IPS-NIHi11 (cell line): Measurements from ENCODE around the gene COL9A2.

Source experiments
- DNase-seq: peaks from one replicate; pipeline ENCODE4 v3.0.0; 2012; ENCODE audit warnings: mixed read lengths, low spot score

Gene COL9A2

DNA sequence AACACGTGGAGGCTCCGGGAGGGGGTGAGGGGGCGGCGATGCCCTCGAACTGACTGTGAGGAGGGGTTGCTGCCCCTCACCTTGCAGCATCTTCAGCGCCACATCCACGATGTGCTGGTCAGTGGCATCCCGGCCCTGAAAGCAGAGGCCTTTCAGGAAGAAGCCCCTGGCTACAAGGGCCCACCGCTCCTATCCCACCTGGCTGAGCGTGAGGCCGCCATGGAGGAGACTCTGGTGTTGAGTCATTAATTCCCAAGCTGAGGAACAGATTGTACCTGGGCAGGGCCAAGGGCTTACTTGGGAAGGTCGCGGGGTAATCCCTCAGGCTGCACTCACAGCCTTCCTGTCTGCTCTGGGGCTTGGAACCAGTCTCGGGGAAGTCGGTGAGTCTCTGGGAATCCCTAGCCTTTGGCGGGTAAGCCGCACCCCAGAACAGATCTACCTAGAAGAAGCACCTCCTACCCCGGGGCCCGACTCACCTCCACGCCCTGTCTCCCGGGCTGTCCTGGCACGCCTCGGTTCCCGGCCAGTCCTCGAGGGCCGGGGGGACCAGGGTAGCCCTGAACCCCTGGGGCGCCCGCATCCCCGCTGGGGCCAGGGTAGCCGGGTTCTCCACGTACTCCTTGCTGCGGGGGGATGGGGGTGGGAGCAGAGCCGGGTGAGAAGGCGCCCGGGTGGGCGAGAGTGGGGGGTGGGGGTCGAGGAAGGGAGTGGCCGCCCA lies 13.9 kb downstream of the COL9A2 start:
- no peak for DNase-seq

DNA sequence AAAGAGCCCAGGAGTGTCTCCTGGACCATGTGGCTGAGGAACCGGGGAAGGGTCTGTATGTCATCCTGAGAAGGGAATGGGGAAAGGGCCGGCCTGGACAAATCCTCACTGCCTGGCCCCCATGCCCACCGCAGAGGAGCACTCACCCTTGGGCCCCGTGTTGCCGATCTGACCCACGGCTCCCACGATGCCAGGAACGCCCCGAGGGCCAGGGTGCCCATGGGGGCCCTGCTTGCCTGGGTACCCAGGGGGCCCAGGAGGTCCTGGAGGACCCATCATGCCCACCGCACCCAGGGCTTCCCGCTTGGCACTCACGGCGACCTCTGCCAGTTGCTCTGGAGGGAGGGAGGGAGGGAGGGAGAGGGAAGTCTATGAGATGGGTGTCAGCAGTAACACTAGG lies 14.6 kb downstream of the COL9A2 start:
- DNase-seq = no peak

DNA sequence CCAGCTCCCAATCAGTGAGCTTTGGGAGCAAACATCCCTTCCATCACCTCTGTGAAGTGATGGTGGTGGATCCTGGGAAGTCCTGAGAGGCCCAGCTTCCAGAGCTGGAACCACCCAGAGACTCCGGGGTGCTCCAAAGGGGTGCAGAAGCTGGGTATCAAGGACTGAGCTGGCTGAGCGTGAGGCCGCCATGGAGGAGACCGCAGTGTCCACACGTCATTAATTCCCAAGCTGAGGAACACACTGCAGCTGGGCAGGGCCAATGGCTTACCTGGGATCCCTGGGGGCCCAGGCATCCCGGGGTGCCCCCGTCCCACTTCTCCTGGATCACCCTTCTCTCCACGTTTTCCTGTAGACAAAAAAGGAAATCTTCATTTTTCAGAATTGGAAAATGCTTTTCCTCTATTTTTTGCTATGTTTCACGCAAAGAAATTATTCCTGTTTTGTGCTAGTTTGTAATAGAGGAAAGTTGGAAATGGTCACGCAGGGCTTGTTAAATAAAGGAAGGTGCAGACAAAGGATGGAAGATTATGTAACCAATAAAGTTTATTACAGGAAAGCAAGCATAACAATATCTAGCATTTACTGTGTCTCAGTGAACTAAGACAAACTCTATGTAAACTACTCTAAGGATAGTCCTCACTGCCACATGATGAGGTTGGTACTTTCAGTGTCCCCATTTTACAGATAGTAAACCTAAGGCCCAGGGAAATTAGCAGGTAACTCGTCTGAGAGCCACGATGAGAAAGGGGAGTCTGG lies 15.4 kb downstream of the COL9A2 start:
- no peak for DNase-seq

DNA sequence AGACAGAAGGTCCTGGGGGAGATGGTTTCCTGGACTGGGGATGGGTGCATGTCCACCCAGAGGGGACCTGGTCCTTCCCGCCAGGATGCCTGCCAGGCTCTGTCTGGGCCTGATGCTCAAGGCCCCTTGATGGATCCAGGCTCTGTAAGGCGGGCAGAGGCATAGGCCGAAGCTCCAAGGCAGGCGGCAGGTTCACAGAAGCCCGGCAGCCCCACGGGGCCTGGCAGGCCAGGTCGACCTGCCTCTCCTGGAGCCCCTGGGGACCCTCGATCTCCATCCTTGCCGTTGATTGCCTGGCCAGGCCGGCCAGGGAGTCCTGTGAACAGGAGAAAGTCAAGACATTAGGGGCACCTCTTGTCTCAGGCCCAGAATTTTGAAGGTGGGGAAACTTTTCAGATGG lies 16.0 kb downstream of the COL9A2 start:
- DNase-seq = no peak

DNA sequence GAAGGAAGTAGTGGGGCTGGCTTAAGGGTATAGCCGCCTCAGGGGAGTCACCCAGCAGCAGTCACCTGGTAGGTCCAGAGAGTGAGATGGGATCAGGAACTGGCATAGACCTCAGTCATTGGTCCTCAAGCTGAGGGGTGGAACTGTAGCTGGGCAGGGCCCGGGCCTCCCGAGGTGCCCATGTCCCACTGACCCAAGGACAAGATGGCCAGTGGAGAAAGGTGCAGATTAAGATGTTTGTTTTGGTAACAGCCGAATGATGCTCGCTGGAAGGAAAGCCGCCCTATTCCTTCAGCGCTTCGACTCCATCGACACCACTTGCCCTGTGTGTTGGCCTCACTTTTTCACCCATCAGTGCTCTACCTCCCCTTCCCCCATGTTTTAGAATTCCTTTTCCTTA lies 16.4 kb downstream of the COL9A2 start:
- no peak for DNase-seq

DNA sequence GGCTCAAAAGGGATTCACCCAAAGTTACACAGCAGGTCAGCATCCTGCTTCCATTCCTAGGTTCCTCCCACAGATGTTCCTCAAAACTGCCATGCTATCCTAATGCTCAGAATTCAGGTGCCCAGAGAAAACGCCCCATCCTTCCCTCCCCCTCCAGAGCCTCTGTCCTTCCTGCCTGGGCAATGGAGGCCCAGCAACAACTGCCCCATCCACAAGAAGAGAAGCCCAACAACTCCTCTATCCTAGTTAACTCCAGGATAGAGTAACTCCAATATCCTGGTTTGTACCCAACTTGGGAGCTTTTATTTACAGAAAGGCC lies 16.9 kb downstream of the COL9A2 start:
- no peak for DNase-seq

DNA sequence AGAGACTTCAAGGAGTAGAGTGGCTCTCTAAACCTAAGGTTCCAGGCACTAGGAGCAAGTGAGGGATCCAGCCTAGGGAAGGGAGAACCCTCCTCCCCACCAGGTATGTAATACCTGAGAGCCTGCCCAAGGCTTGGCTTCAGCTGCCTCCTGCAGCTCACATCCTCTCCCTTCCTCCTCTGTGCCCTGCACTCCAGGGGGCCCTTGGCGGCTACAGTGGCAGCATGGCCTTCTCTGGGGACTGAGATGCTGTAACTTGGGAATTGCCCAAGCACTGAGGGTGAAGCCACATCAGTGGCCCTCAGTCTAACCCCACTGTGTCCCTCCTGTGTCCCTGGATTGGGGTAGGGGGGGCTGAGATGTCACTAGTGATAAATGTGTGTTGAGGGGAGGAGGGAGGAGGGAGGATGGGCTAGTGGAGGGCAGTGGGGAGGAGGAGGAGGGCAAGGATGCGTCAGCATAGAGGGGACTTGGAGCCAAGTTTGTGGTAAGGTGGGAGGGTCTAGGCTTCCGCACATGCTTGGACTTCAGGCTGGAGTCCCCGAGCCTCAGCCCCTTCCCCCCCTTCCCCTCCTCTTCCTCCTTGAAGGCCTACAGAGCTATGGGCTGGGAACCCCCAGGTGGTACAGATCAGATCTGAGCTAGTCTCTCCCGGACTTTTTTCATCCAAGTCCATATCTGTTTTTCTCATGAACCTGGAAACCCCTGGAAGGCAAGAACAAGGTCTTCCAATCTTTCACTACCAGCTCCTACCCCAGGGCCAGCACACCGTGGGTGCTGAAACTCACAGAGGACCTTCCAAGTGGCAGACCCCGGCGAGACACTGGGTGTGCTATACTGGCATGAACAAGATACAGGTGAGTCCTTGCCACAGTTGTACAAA lies 17.5 kb downstream of the COL9A2 start:
- no peak for DNase-seq

DNA sequence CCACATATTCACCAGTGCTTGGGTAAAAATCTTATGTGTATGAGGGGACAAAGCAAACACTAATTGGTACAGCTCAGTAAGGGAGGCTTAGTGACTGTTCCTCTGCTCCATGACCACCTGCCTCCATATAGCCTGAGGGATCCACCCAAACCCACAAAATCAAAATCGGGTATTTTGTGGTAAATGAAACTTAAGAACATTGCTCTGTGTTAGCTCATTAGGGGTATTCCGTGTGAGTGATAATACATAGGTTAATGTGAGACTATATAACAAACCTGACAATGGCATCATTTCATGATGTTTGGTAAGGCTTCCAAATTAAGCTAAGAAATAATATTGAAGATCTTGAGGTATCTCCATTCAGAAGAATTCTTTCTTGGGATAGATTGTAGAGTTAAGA lies 25.8 kb downstream of the COL9A2 start:
- no peak for DNase-seq

DNA sequence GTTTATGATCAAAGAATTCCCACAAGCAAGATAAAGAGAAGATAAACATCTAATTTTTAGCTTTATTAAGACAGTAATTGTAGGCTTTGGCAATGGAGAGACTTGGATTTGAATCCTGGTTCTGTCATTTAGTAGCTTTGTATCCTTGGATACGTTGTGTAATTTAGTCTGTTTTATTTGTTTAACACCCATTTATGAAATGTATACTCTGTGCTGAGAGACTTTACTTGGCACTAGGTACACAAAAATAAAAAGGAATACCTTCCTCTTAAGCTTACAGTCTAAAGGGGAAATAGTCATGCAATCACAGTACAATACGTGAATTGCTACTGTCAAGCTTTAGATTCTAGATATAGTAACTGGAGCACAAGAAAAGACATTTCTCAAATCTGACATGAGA lies 35.2 kb downstream of the COL9A2 start:
- DNase-seq = no peak

DNA sequence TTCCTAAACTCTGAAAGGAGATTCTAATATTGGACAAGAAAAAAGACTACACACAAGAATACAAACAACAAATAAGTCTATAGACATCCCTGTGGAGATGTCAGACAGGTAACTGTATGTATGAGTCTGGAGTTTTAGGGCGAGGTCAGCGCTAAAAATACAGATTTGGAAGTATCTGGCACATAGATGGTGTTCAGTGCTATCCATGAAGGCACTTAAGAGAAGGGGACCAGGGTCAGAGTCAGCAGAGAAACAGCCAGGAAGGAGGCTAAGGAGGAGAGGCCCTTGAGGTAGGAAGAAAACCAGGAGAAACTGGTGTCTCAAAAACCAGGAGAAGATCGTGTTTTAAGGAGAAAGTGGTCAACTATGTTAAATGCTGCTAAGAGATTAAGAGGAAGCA lies 41.0 kb downstream of the COL9A2 start:
- no peak for DNase-seq

DNA sequence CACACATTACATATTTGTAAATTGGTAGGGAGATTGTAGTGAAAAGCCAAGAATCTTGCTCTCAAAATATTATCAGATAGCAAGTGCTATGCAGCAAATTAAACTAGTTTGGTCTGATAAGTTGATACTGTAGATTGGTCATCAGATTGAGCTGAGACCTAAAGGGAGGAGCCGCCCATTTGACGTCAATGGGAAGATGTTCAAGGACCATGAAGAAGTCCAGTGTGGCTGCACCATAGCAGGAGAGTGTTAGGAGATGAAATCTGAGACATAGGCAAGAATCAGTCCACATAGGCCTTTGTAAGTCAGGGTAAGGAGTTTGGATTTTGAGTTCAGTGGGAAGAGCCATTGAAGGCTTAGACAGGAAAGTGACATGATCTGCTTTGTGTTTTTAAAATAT lies 42.8 kb downstream of the COL9A2 start:
- no peak for DNase-seq

DNA sequence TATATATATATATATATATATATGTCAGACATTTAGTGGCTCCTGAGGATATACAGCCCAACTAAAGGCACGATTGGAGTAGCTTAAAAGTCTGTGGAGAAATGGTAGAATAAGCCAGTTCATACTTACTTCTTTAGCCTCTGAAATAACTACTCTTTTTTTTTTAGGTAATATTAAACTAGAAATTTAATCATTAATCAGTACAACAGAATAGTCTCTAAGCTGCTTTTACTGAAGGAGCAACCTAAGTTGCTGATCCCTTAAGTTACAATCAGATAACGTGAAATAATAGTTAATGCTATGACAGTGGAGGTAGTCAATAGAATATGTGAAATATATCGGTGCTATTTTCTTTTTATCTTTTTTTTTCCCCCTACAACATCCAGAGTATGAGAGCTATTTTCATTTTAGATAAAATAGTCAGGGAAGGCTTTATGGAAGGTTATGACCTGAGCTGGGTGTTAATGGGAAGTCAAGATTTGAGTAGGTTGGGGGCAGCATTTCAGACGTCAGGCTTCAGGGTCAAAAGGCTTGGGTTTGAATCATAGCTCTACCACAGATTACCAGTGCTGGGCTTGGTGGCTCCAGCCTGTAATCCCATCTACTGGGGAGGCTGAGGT lies 43.4 kb downstream of the COL9A2 start:
- no peak for DNase-seq

DNA sequence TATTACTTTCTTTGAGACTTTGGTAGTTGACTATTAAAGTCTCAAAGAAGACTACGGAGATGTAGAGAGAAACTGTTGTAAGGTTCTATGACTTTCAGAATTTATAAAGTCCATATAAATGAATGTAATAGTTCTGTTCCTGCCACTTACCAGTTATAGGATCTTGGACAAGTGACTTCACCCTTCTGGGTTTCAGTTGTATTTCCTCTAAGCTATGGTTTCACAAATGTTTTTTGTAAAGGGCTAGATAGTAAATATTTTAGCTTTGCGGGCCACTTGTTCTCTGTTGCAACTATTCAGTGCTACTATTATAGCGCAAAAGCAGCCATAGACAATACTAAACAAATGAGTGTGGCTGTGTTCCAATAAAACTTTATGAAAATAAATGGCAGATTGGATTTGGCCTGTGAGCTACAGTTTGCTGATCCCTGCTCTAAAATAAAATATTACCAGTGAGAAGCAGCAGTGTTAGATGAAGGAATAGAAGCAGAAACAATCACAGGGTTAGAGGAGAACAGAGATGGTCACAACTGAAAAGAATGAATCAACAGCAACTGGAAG lies 44.4 kb downstream of the COL9A2 start:
- DNase-seq = no peak

DNA sequence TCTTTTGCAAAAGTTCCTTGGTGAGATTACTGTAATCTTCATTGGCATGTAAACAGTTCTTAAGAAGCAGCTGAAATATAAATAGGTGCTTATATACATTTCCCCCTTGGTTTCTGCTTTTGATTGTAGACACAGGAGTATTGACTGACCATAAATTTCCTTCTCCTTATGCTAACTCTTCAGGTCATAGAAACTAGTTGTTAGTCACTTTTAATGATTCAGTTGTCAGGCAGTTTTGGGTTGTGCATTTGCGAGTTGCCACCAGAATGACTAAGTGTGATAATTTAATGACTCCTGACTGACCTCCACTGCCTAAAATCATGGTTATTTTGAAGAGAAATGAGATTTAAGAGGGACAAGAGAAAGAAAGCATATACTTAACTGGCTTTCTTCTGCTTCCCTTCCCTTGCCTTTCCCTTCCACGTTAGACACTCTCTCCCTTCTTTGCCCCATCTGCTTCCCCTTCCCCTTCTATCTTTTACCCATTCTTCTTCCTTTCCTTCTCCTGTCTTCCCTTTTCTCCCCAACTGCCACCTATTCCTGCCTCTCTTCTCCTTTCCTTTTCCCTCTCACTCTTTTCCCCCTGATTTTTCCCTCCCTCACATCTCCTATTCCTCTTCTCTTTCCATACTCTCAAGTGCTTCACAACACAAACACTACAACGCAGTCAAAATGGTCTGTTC lies 46.8 kb downstream of the COL9A2 start:
- no peak for DNase-seq

DNA sequence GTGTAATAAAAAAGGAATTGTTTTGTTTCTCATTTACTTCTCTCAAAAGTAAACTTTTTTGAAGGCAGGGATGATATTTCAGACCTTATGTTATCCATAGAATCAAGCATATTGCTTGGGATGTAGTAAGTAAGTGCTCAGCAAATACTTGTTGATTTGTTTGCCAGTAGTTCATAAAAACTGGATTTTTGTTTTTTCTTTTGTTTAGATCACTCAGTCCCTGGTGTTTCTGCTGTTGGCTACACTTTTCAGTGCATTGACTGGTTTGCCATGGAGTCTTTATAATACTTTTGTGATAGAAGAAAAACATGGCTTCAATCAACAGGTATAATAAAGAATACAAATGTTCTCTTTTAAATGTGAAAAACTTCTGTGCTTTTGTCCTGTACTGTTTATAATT lies 48.9 kb downstream of the COL9A2 start:
- DNase-seq = no peak

DNA sequence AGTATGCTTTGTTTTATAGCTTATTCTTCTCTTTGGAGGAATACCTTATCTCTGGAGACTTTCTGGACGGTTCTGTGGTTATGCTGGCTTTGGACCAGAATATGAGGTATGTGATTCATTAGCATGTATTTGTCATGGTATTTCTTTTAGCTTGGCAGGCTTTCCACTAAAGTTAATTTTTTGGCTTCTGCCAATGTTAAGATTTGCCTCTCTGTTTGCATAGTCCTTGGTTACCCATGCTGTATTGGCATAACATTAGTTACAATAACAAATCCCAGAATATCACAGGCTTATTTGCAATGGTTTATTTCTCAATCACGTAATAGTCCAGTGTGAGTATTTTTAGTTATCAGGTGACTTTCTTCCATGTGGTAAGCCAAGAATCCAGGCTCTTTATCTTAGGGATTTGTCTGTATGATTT lies 49.3 kb downstream of the COL9A2 start:
- DNase-seq = no peak

DNA sequence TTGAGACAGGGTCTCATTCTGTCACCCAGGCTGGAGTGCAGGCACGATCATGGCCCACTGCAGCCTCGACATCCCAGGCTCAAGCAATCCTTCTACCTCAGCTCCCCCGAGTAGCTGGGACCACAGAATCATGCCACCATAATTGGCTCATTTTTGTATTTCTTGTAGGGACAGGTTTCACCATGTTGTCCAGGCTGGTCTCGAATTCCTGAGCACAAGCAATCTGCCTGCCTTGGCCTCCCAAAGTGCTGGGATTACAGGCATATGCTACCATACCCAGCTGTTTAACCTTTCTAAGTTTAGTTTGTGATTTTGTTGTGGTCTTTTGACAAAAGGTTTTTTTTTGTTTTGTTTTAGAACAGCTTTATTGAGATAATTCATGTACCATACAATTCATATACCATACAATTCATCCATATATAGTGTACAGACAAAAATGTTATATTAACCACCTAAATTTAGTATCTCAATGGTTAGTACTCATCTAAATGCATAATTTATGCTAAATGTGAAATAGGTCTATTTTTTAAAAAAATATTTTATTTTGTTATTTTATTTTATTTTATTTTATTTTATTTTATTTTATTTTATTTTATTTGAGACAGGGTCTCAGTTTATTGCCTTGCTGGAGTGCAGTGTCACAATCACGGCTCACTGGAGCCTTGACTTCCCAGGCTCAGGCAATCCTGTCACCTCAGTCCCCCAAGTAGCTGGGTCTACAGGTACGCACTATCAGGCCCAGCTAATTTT lies 50.1 kb downstream of the COL9A2 start:
- DNase-seq = no peak

DNA sequence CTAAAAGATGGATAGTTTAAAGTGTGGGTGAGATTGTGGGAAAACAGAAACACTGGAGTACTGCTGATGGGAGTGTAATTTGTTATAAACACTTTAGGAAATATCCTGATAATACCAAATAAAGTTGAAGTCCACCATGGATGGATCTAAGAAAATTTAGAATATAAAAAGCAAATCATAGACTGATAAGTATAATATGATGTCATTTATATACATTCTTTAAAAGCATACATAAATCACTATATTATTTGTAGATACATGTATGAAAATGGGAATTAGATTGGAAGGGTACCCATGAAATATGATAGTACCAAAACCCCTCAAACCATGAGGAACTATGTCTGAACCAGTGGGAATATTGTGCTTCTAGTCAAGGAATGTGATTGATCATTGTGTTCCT lies 51.2 kb downstream of the COL9A2 start:
- DNase-seq = no peak

DNA sequence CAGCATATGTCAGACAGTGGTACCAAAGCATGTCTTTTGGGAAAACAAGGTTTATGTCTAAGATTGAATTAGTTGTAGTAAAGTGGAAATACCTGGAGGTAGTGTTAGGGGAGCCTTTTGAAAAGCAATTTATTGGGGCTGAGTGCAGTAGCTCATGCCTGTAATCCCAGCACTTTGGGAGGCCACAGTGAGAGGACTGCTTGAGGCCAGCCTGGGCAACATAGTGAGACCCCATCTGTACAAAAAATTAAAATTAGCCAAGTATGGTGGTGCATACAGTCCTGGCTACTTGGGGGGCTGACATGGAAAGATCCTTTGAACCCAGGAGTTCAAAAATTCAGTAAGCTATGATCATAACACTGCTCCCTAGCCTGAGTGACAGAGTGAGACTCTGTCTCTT lies 51.8 kb downstream of the COL9A2 start:
- no peak for DNase-seq

DNA sequence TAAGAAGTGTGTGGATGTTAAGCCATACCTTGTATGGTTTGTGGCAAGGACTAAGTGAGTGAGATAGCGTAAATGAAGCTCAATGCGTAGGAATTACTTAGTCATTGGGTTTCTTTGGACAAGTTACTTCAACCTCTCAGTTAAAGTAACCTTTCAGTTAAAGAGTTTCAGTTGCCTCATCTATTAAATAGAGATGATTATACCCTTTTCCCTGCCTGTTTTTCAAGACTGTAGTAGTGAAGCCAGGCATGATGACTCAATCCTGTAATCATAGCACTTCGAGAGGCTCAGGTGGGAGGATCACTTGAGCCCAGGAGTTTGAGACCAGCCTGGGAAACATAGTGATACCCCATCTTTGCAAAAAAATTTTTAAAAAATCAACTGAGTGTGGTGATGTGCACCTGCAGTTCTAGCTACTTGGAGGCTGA lies 52.7 kb downstream of the COL9A2 start:
- DNase-seq = no peak

DNA sequence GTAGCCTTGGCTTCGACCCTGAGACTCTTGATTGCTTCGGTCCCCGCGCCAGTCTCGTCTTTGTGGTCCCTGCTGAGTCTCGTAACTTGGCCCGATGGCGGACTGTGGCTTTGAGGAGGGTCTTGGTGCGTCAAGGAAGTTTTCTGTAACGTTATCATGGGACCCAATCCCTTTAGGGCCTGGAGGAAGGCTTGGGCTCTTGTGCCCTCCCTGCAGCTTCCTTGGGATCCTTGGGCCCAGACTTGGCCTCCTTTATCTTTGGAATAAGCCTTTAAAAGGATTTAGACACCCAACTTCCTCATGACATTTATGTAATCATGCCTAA lies 58.7 kb downstream of the COL9A2 start:
- no peak for DNase-seq
